ENCODE results near the gene MCM3AP.

DNA sequence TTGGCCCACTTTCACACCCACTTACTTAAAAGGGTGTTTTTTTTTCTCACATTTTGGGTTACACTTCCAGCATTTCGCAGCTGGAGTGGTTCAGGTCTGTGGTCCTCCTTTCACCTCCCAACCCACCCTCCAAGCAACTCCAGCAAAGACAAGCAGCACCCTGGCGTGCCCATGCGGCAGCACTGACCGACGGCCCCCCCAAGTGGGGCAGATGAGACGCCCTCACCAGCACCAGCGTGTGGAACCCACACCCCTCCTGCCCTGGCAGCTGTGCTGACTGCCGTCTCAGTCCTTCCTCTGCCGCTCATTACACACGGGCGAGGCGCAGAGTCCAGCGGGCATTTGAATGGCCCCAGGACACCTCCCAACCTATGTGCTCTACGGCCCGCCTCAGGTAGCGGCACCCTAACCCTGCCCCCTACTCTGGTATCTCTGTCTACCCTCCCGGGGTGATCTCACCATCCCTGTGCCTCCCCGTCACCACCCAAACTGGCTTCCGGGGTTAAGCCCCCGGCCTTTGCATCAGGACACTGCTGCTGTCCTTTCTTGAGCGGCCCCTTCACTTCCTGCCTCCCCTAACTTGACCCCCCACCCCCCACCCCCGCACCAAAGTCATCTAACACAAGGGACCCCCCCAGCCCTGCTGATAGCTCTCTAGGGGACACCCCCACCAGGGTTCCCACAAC is 67.8 kb downstream of the MCM3AP start:
- TF ChIP-seq ZNF263 (CRISPR knock-in tag; IDR thresholded peaks at IDR 0.05; ENCODE audit: borderline replicate concordance): no peak
- TF ChIP-seq POLR2A (conservative IDR thresholded peaks at IDR 0.05): no peak
- TF ChIP-seq RFX5 (IDR thresholded peaks at IDR 0.05; ENCODE audit: low read depth, low read length): no peak
- TF ChIP-seq, protein P1, sequence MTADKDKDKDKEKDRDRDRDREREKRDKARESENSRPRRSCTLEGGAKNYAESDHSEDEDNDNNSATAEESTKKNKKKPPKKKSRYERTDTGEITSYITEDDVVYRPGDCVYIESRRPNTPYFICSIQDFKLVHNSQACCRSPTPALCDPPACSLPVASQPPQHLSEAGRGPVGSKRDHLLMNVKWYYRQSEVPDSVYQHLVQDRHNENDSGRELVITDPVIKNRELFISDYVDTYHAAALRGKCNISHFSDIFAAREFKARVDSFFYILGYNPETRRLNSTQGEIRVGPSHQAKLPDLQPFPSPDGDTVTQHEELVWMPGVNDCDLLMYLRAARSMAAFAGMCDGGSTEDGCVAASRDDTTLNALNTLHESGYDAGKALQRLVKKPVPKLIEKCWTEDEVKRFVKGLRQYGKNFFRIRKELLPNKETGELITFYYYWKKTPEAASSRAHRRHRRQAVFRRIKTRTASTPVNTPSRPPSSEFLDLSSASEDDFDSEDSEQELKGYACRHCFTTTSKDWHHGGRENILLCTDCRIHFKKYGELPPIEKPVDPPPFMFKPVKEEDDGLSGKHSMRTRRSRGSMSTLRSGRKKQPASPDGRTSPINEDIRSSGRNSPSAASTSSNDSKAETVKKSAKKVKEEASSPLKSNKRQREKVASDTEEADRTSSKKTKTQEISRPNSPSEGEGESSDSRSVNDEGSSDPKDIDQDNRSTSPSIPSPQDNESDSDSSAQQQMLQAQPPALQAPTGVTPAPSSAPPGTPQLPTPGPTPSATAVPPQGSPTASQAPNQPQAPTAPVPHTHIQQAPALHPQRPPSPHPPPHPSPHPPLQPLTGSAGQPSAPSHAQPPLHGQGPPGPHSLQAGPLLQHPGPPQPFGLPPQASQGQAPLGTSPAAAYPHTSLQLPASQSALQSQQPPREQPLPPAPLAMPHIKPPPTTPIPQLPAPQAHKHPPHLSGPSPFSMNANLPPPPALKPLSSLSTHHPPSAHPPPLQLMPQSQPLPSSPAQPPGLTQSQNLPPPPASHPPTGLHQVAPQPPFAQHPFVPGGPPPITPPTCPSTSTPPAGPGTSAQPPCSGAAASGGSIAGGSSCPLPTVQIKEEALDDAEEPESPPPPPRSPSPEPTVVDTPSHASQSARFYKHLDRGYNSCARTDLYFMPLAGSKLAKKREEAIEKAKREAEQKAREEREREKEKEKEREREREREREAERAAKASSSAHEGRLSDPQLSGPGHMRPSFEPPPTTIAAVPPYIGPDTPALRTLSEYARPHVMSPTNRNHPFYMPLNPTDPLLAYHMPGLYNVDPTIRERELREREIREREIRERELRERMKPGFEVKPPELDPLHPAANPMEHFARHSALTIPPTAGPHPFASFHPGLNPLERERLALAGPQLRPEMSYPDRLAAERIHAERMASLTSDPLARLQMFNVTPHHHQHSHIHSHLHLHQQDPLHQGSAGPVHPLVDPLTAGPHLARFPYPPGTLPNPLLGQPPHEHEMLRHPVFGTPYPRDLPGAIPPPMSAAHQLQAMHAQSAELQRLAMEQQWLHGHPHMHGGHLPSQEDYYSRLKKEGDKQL (CRISPR knock-in tag; IDR thresholded peaks at IDR 0.05; ENCODE audit: borderline replicate concordance): no peak
- TF ChIP-seq, protein P2, sequence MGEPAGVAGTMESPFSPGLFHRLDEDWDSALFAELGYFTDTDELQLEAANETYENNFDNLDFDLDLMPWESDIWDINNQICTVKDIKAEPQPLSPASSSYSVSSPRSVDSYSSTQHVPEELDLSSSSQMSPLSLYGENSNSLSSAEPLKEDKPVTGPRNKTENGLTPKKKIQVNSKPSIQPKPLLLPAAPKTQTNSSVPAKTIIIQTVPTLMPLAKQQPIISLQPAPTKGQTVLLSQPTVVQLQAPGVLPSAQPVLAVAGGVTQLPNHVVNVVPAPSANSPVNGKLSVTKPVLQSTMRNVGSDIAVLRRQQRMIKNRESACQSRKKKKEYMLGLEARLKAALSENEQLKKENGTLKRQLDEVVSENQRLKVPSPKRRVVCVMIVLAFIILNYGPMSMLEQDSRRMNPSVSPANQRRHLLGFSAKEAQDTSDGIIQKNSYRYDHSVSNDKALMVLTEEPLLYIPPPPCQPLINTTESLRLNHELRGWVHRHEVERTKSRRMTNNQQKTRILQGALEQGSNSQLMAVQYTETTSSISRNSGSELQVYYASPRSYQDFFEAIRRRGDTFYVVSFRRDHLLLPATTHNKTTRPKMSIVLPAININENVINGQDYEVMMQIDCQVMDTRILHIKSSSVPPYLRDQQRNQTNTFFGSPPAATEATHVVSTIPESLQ (CRISPR knock-in tag; IDR thresholded peaks at IDR 0.05): no peak
- no peak for TF ChIP-seq ZNF431 (CRISPR knock-in tag; IDR thresholded peaks at IDR 0.05)
- no peak for TF ChIP-seq FOXK1 (CRISPR knock-in tag; IDR thresholded peaks at IDR 0.05; ENCODE audit: borderline replicate concordance)
- no peak for TF ChIP-seq CREB1 (IDR thresholded peaks at IDR 0.05)
- no peak for TF ChIP-seq CREB1 (CRISPR knock-in tag; IDR thresholded peaks at IDR 0.05)
- no peak for TF ChIP-seq GTF2F1 (IDR thresholded peaks at IDR 0.05; ENCODE audit: low read depth, low read length)
- TF ChIP-seq, protein P3, sequence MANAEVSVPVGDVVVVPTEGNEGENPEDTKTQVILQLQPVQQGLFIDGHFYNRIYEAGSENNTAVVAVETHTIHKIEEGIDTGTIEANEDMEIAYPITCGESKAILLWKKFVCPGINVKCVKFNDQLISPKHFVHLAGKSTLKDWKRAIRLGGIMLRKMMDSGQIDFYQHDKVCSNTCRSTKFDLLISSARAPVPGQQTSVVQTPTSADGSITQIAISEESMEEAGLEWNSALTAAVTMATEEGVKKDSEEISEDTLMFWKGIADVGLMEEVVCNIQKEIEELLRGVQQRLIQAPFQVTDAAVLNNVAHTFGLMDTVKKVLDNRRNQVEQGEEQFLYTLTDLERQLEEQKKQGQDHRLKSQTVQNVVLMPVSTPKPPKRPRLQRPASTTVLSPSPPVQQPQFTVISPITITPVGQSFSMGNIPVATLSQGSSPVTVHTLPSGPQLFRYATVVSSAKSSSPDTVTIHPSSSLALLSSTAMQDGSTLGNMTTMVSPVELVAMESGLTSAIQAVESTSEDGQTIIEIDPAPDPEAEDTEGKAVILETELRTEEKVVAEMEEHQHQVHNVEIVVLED (CRISPR knock-in tag; IDR thresholded peaks at IDR 0.05): no peak
- TF ChIP-seq TAF1 (IDR thresholded peaks at IDR 0.05; ENCODE audit: control insufficient read depth, extremely low read depth, insufficient read depth, low read length, severe bottlenecking): no peak
- TF ChIP-seq POLR2AphosphoS5 (IDR thresholded peaks at IDR 0.05; ENCODE audit: control insufficient read depth, insufficient read depth, low read depth, low read length): no peak
- no peak for TF ChIP-seq SIN3A (IDR thresholded peaks at IDR 0.05; ENCODE audit: borderline replicate concordance in 2 of 2, control insufficient read depth in 1 of 2, low read depth in 2 of 2, low read length in 2 of 2)

Measured in K562 (cell line).